Caki2 (cell line): ENCODE data around the gene CAMSAP3. TPM values are rescaled to one million over a fixed set of nuclear protein-coding genes. Genes with fewer than 3 reads are reported as not detected.

Experiments
- DNase-seq: peaks from one replicate; pipeline ENCODE4 v3.0.0-alpha.2; 2015; ENCODE audit warnings: low read depth
- in situ Hi-C: cut with HindIII; loops from 2 replicates; pipeline ENCODE4 v1.10.0; 2016; ENCODE audit warnings: low sequenced_read_pairs, low pct_unique_long_range_greater_than_20kb, mixed read lengths
- total RNA-seq: library from RNA; depleted of rRNA; stranded (reverse); fragments of >200 nt; shearing (Covaris generic); gene quantifications from 2 replicates; pipeline ENCODE4 v1.2.3, GENCODE V29; 2014; ENCODE audit warnings: low replicate concordance

CAMSAP3 gene
- total RNA-seq, 1 experiment from 2014 or later, result 3.9 TPM

- in situ Hi-C loops, result no loop called here
Observed at GRCh38 chr19:7623725-7624603, 28.3 kb downstream of the CAMSAP3 start.

GRCh38 chr19:7624810-7625209 lies 29.1 kb downstream of the CAMSAP3 start:
- DNase-seq, result no peak
- in situ Hi-C loops, result no loop called here

More at GRCh38 chr19:7623725-7624603, 28.3 kb downstream of the CAMSAP3 start:
- DNase-seq, result no peak

- no peak for DNase-seq
- in situ Hi-C loops, result no loop called here
Observed at GRCh38 chr19:7625763-7626372, 30.2 kb downstream of the CAMSAP3 start.

DNA sequence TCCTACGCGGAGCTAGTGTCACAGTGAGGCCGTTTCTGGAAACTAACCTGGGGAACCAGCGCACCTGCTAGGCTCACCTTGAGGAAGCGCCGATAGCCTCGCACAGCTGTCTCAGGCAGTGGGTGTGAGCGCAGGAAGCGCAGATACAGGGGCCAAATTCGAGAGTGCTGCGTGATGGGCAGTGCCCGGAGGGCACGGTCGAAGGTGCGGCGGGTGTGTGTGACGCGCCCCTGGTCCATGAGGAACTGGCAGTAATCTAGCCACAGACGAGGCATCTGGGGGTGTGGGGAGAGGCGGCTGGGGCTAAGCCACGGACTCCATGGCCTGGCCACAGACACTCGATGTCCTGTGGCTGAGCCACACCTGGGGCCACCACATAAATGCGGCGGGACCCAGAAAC lies 31.5 kb downstream of the CAMSAP3 start:
- no peak for DNase-seq
- in situ Hi-C loops, result no loop called here

GRCh38 chr19:7628589-7629311 lies 33.1 kb downstream of the CAMSAP3 start:
- DNase-seq, result no peak
- in situ Hi-C loops, result no loop called here

GRCh38 chr19:7629347-7630054 lies 33.8 kb downstream of the CAMSAP3 start, which contains the start of the genes PET100 and XAB2:
Gene PET100 (plus strand): TSS chr19:7629793. CDS start chr19:7629834, 41 bp downstream.
Gene XAB2 (minus strand): TSS chr19:7629545. CDS start chr19:7629527, 18 bp downstream.
- in situ Hi-C loops, result no loop called here
- DNase-seq, result peak; percentile 92

- in situ Hi-C loops, result no loop called here
Observed at GRCh38 chr19:7631577-7631976, 35.9 kb downstream of the CAMSAP3 start.

GRCh38 chr19:7632340-7633203 lies 36.9 kb downstream of the CAMSAP3 start:
- DNase-seq, result no peak
- in situ Hi-C loops, result no loop called here

More at GRCh38 chr19:7631577-7631976, 35.9 kb downstream of the CAMSAP3 start:
- no peak for DNase-seq

DNA sequence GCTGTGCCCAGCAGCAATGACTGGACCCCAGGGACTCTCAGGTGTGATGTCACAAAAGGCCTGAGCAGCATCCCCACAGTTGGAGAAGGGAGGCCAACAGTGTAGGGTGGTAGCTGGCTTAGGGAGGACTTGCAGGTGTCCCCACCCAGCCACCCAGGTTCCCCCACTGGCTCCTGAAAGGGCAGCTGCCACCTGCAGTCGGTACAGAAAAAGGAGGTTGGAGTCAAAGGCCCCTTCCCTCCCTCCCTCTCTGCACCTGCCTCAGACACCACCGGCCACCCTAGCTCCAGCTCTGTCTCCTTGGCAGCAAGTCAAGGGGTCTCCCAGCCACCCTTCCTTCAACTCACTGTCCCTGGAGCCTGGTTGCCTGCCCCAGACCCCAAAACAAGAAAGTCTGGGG lies 38.0 kb downstream of the CAMSAP3 start, which contains the start of gene PCP2:
Gene PCP2 (minus strand): TSS at position 22 of the 400 bp plus-strand sequence. CDS start 262 bp downstream, outside the sequence.
- in situ Hi-C loops, result no loop called here
- DNase-seq, result no peak

DNA sequence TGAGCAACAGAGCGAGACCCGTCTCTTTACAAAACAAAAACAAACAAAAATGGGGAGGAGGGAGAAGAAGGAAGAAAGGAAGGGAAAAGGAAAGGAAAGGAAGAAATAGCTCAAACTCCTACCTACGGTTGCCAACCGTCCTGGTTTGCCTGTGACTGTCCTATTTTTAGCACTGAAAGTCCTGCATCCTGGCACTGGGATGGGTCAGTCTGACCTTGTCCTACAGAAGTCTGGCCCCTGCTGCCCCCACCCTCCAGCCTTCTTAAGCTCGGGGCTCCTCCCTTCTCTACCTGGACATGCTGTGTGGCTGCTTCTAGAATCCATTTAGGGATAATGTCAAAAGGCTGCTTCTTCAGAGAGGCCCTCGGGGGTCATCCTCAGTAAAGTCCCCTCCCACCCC lies 40.0 kb downstream of the CAMSAP3 start:
- in situ Hi-C loops, result no loop called here
- no peak for DNase-seq

- DNase-seq, result no peak
- in situ Hi-C loops, result no loop called here
Observed at GRCh38 chr19:7636317-7636690, 40.6 kb downstream of the CAMSAP3 start.

DNA sequence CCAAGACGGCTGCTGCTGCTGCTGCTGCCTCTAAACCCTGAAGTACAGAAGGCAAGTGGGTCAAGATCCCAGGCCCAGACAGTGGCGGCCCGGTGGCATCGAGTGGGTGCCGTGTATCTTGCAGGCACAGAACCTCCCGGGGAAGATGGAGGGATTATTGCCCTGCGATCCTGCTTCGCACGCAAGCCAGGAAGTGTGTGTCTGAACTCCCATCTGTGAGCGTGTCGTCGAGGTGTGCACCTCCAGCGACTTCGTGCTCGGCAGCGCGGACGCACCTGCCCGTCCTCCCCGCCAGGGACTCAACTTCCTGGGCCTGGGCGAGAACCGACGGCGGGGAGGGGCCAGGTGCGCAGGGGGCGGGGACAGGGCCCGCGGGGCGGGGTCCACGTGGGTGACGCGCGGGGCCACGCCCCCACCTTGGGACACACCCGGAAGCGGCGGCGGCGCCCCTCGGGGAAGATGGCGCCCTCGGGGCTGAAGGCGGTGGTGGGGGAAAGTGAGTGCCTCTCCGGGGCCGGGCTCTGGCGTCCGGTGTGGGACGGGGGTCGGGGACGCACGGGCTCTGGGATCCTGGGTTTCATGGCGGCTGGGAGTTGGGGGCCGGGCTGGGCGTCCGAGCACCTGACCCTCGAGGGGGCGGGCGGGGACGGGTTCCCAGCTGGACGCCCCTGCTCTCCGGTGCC lies 41.2 kb downstream of the CAMSAP3 start, which contains the start of gene STXBP2:
Gene STXBP2 (plus strand): TSS at position 420 of the 683 bp plus-strand sequence. CDS start 40 bp downstream, at position 460.
- DNase-seq, result peak; percentile 28
- in situ Hi-C loops, result no loop called here

- in situ Hi-C loops, result no loop called here
- DNase-seq, result peak; percentile 9
Observed at GRCh38 chr19:7637374-7638256, 42.0 kb downstream of the CAMSAP3 start.

DNA sequence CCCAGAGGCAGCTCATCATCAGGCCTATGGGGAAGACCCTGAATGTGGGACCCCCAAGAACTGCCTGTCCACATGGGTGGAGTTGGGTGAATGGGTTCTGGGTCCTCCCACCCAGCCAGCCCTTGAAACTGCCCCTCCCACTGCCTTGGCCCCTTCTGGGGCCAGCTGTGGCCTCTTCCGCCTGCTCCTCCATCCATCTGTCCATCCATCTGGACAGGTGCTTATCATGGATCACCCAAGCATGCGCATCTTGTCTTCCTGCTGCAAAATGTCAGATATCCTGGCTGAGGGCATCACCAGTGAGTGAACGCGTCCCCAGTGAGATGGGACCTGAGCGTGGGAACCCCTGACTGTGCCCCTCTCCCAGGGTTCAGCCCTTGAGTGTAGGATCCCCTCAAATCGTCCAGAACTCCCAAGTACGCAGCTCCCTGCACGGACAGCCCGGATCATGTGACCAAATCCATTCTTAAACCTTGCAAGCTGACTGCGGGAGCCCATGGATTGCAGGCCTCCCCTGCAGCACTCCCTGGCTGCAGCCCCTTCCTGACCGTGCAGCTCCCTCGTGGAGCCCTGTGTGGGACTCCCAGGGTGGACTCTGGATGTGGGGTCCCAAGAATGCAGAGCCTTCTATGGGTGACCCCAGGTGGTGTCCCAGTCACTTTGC lies 43.3 kb downstream of the CAMSAP3 start:
- in situ Hi-C loops, result no loop called here

GRCh38 chr19:7639863-7640348 lies 44.2 kb downstream of the CAMSAP3 start:
- no peak for DNase-seq
- in situ Hi-C loops, result no loop called here

More for the DNA sequence above, 43.3 kb downstream of the CAMSAP3 start:
- no peak for DNase-seq
